CD4-positive, alpha-beta T cell treated with Interleukin-2 at 100 ng/mL for 4 hours (primary cell): ENCODE measurements around the gene KRI1.
"Not testable (repeated sequence)": the region's sequence is repeated elsewhere in the genome, so short reads cannot be mapped to it uniquely, and the experiment has no call there.

Experiments
- DNase-seq: peaks from one replicate; pipeline ENCODE4 v3.0.0-alpha.2; 2020; ENCODE audit warnings: low spot score

Gene KRI1

DNA sequence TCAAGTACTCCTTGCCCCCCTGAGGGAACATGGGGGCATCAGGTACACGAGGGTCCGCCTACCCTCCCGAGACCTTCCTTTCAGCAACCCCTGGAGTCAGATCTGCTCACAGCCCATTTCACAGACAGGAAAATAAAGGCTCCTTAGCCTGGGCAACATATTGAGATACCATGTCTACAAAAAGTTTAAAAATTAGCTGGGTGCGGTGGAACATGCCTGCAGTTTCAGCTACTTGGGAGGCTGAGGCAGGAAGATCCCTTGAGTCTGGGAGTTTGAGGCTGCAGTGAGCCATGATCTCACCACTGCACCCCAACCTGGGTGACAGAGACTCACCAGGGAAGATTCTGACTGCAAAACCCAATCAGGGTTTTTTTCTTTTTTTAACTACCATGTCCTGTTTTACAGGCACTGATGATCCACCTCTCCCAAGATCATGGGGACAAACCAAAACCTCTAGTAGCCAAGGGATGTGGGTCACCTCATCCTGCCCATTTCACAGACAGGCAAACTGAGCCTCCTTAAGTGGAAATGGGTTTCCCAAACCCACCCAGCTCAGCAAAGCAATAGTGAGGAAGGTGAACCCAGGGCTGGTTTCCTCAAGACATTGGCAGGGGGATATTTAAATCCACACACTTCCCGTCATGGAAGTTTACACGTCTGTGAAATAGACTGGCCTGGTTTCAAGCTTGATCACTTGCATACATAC lies 9.4 kb upstream of the KRI1 start:
- no peak for DNase-seq

DNA sequence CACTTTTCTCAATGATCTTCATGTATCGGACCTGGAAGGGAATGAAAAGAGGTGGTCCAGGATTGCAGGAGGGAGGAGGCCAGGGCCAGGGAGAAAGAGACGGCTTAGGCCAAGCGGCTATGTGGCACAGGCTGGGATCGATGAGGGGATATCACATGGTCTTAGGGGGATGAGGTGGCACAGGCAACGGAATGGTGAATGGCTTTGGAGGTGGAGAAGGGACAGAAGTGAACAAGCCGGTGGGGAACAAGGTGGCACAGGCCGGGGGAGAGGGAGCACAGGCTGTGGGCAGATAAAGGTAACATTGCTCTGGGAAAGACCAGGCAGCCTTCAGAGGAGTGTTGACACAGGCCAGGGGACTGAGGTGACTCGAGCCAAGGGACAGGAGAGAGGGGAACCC lies 8.7 kb upstream of the KRI1 start:
- no peak for DNase-seq

DNA sequence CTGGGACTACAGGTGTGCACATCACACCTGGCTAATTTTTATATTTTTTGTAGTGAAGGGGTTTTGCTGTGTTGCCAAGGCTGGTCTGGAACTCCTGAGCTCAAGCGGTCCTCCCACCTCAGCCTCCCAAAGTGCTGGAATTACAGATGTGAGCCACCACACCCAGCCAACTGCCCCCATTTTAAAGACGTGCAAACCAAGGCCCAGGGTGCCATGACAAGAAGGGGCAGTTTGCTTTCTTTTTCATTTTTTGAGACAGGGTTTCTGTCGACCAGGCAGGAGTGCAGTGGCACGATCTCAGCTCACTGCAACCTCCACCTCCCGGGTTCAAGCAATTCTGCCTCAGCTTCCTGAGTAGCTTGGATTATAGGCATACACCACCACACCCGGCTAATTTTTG lies 8.0 kb upstream of the KRI1 start:
- DNase-seq: not testable (repeated sequence)

DNA sequence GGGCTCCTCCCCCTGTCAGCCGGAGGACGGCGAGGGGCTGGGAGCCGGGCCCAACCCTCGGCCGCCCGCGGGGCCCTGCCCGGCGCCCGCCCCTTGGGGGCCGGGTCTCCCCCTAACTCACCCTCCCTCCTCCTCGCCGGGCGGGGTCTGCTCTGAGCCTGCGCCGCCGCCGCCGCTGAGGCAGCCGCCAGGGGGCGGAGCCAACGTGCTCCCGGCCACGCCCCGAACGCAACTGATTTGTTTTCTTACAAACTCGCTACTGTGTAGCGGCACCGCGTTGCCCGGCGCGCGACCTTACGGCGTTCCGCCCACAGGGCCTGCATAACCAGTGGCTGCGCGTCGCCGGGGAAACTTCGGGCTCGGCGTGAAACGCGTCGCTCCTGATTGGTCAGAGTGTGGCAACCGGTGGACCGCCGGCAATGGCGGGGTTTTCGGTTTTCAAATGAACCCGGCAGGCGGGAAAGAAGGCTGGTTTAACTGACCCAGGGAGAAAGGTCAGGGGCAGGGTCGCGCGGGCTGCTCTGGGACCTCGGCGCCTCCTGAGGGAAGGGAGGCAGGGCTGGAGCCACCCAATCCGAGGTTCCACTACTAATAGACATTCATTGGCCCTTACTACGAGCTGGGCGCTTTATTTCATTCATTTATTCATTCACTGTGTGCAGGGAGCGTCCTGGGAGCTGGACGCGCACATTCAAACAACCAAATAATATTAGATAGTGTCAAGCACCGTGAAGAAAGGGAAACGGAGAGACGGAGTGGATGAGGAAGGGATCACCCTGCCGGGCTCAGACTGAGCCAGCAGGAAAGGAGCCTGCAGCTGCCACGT lies 3.2 kb upstream of the KRI1 start, which contains the start of gene CDKN2D:
TSS of gene CDKN2D (minus strand) at position 154 of the 826 bp plus-strand sequence. CDS start 326 bp downstream, outside the sequence.
- peak; percentile 100 for DNase-seq

DNA sequence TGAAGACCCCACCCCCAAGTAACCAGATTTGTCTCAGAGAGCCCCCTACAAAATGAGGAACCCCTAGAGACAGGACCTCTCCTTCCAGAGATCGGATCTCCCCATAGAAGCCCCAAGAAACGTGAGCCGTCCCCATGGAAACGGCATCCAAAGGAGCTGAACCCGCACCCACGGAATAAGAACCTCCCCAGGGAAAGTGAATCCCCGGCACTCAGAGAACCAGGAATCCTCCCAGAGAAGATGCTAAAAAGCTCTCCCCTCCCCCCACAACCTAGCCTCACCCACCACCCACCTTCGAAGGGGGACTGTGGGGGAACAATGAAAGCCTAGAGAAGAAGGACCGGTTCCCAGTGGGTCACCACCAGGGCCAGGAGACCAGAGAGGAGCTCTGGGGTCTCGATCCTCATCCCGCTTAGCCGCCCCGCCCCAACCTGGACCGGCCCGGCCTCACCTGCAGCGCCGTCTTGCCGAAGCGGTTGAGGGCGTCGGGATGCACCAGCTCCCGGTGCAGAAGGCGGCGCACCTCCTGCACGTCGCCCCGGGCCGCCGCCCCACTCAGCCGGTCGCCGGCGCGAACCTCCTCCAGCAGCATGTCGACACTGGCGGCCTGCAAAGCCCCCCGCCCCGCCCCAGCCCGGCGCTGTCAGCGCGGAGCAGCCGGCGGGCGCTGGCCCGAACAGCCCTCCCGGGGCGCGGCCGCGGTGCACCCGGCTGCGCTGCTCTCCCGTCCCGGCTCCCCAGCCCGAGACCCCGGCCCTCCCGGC lies 2.4 kb upstream of the KRI1 start:
- peak; percentile 59 for DNase-seq

DNA sequence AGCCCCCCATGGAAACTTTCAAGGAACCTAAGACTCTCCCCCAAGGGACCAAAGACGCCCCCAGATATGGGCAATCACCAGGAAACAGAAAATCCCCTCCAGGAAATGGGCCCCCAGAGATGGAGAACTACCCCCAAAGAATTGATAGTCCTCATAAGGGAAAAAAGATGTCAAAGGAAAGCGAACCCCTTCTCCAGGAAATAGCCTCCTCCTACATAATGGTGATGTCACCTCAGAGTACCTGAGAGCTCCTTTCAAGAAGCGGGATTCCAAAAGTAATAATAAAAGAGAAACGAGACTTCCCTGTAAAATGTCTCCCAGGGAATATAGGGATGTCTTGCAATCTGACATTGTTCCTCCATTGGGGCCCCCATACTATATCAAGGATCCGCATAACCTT lies 1.8 kb upstream of the KRI1 start:
- DNase-seq: no peak

DNA sequence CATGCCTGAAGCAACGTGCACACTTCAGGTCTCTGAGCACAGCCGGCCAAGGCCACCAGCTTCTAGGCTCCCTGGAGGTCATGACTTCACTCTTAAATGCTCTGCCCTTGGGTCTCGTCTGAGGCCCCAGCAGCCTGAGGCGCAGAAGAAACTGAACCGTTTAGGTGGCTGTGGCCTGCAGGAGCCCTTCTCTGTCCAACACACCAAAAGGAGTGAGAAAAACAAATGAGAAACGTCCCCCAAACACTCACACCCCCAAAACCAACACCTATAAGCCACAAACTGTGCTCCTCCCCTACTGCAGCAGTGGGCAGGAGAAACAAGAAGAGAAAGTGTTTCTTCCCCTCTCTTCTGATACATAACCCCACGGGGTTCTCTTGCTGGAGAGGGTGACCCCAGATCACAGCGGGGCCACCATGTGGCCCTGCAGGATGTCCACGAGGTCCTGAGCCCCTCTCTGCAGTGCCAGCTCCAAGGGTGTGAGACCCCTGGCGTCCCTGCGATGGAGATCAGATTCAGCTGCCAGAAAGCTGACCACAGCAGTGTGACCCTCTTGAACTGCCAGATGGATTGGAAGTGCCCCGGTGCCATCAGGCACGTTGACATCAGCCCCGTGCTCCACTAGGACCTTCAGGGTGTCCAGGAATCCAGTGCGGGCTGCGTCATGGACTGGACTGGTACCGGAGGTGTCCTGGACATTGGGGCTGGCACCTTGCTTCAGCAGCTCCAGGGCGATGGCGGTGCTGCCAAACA lies 1.0 kb upstream of the KRI1 start:
- peak; percentile 75 for DNase-seq

DNA sequence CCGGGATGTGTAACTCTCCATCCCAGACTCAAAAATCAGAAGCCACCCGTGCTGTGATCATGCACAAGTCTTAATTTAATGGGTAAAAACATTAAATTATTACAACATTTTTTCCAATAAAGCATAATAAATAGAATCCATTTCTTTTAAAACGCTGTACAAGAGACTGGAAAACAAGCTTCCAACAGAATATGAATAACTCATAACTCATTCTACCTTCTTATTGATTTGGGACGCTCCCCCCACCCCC lies 523 bp upstream of the KRI1 start:
- DNase-seq: no peak

DNA sequence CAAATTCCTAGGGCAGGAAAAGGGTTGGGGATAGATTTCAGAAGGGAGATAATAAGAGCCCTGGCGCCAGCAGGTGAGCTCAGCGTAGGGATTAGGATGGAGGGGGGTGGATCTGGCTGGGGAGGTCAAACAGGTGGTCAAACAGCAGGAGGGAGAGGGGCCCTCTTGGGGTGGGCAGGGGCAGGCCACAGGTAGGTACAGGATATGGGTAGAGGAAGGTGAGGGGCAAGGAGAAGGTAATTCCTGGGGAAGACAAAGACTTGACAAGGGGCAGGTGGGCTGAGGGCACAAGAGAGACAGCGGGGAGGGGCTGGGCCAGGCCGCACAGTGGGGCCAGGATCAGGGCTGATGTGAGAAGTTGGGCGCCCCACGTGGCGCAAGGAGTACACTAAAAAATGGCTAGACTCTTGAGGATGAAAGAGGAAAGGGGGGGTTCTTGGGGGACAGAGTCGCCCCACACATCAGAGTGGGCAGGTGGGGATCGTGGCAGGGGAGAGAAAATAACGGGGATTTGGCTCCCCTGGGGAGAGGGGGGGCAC lies 713 bp downstream of the KRI1 start:
- peak; percentile 60 for DNase-seq

DNA sequence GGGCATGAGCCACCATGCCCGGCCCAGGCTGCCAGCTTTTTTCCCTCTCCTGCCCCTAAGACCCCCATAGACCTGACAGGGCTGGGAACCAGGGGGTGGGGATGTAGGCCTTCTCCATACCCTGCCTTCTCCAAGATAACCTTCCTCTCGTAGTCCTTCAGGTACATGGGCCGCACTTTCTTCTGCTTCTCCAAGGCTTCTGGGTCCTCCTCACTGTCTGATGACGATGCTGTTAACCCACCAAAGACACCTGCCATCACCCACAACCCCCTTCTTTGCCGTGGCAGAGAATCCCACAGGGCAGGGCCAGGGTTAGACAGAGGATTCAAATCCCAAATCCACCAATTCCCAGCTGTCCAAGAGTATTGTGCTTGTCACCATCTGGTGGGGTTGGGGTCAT lies 3.2 kb downstream of the KRI1 start:
- no peak for DNase-seq

DNA sequence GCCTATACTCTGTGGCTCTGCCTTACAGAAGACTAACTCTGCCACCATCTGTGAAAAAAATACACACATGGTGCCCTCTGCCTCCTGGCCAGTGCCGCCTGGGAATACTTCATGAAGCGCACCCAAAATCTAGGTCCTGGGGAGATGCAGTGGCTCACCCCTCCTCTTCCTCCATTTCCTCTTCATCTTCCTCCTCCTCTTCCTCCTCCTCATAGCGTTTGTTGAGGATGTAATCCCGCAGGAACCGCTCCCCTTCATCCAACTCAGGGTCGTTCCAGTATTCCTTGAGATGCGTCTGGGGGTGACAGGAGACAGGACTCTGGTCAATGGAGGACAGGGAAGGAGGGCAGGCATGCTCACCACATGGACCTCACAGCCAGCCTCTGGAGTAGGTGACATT lies 5.7 kb downstream of the KRI1 start:
- DNase-seq: no peak

DNA sequence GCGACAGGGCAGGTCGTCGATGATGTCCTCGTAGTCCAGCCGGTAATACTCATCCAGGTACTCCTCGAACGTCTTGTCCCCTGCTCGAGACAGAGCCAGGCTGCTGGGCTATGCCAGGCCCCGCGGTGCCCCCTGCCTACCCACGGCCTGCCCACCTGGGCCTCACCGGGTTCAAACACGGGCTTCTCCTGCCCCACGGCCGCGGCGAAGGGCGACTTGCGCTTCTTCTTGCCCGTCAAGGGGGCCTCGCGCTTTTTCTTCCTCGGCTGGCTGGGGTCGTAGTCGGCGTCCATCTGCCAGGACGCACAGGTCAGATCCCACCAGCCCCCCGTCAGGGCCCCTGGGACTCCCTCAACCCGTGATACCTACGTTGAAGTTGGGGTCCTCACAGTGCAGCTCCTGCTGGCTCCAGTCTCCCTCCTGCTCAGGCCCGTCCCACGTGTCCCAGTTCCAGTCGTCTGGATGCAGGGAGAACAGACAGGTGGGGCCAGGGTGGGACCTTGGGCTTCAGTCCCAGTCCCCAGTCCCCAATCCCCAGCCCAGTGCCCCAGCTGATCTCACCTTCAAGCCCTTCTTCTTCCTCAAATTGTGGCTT lies 8.1 kb downstream of the KRI1 start:
- DNase-seq: no peak

DNA sequence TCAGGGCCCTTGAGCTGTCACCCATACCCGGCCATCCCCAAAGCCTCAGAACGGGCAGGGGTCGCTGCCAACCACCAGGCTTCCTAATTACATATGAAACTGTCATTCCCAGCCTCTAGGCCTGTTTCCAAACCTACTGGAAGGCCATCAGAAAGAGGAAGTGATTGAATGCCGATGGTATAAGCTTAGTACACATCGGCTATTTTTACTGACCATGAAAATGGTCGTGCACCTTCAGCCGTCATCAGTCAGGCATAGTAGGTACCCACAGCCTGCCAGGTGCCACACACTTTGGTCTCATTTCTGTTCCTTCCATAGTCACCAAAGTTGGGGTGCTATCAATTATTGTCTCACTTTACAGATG lies 10.2 kb downstream of the KRI1 start:
- DNase-seq: no peak

DNA sequence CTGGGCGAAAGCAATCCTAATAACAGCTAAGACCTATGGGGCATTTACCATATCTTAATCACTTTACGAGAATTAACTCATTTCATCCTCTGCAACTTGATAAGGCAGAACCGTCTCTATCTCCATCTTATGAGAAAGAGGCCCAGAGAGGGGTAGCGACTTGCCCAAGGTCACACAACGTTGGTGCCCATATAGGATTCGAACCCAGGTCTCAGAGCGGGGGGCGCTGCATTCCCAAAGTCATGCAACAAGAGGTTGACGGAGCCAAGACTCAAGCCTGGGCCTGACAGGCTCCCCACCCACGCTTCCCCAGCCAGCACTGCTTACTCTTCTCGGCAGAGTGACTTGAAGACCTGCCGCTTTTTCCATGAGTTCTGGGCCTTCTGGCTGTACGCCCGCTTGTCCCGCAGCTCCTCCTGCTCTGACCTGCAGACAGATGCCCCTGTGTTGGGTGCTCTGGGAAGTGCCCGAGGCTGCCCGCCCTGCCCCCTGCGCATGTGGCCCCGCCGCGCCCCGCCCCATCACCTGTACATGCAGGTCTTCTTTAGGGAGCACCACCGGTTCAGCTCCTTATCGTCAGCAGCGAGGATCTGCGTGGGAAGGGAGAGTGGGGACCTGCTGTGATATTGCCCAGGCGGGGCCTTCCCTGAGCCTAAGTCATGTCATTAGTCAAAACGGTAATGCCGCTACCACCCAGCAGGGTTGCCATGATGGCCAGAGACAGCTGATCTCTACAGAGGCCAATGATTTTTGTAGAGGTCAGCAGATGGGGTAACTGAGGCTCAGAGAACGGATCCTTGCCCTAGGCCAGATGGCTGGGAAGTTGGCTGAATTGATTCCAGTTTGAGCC lies 10.8 kb downstream of the KRI1 start:
- DNase-seq: no peak

DNA sequence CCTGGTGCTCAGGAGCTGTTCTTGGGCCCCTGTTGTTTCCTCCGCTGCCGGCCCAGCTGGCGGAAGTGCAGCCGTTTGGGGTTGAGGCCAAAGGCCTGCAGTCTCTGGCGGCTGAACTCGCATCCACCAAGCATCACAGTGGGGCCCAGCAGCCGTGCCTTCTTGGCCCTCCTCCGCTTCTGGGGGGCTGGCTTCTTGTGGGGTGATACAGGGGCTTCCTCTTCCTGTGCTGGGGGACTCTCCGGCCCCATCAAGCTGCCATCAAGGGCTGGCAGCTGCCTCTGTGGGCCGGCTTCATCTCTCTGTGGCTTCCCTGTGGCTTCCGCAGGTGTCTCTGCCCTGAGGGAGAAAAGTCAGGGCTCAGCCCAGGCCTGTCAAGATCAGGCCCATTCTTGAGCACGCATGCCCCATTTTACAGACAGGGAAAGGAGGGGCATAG lies 11.8 kb downstream of the KRI1 start:
- peak; percentile 70 for DNase-seq

DNA sequence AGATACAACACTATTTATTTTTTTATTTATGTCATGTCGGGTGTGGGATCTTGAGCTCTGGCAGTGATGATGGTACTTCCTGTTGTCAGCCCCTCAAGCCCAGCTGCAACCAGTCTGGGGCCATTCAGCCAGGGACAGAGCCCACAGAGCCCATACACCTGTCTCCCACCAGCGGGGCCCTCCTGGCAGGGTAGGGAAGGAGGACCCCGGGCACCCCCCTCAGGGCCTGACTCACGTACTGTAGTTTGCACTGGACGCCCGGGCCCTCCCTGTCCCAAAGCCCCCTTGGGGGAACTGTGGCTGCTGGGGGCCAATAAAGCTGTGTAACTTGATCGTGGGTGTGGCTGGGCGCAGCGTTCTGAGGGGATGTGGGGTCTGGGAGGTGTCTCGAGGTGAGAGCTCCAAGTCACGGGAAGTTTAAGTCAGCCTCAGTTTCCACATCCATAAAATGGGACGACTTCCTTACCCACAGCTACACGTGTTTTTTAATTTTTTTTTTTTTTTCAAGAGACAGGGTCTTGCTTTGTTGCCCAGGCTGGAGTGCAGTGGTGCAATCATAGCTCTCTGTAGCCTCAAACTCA lies 12.6 kb downstream of the KRI1 start:
- no peak for DNase-seq

DNA sequence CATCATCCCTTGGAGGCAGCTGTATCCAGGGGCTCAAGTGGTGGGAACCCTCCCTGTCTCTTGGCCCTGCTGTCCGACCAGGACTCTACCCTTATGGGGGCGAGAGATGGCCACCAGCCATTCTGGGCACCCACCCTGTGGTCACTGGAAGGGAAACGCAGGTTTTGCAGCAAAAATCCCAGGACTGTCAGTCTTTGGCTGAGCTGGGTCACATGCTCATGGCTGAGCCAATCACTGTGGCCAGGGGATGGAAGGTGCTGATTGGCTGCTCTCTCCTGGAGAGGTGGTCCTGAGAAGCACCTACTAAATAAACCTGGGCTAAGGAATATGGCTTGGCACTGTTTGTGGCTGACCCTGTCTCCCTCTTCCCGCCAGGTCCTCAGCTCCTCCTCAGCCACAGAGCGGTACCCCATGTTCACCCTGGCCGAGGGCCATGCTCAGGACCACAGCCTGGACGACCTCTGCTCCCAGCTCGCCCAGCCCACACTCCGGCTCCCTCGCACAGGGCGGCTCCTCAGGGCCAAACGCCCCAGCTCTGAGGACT lies 13.2 kb downstream of the KRI1 start:
- no peak for DNase-seq

DNA sequence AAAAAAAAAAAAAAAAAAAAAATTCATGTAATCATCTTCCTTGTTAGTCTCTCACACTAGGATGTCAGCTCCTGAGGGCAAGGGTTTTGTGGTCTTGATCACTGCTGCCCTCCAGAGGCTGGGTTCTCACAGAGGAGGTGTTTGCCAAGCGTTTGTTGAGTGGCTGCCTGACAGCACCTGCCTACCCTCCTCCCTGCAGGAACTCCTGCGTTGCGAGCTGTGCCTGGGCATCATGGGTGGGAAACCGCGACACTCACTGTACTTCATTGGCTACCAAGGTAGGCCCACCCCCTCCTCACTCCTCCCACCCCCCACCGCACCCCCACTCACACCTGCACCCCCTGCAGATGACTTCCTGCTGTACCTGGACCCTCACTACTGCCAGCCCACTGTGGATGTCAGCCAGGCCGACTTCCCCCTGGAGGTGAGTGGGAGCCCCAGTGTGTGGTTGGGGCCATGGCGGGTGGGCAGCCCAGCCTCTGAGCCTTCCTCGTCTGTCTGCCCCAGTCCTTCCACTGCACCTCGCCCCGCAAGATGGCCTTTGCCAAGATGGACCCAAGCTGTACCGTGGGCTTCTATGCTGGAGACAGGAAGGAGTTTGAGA lies 14.0 kb downstream of the KRI1 start:
- DNase-seq: peak; percentile 50

DNA sequence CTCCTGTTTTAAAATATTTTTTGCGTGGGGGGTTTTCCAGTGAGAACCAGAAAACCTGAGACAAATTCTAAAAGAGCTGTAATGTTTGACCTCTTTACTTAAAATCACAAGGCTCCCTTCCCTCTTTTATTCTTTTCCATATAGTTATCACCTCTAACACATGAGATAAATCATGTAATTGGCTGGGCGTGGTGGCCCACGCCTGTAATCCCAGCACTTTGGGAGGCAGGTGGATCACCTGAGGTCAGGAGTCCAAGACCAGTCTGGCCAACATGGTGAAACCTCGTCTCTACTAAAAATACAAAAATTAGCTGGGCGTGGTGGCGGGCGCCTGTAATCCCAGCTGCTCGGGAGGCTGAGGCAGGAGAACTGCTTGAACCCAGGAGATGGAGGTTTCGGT lies 14.8 kb downstream of the KRI1 start:
- DNase-seq: not testable (repeated sequence)

DNA sequence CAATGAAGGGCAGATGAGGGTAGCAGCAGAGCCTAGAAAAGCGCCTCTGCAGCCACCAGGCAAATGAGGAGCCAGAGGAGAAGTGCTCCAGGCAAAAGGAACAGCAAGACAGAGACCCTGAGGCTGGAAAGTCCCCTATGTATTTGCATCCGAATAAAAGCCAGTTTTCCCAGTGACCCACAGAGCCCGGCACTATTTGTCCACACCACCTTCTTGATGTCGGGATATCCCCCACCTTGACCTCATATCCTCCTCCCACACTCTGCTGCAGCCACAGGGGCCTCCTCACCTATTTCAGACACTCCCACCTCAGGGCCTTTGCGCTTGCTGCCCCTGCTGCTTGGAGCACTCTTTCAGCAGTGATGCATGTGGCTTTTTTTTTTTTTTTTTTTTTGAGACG lies 15.5 kb downstream of the KRI1 start:
- DNase-seq: no peak
